ENCODE measurements around the gene XKR7.

XKR7 gene

GRCh38 chr20:31945319-31945718, 22.6 kb upstream of the XKR7 start:
- no peak for DNase-seq (ENCODE audit: low read depth in 2 of 2)

GRCh38 chr20:31945785-31946184, 22.2 kb upstream of the XKR7 start:
- DNase-seq (ENCODE audit: low read depth in 2 of 2), result no peak

- DNase-seq (ENCODE audit: low read depth in 2 of 2), result no peak
These were observed 19.9 kb upstream of the XKR7 start for GRCh38 chr20:31948008-31948407.

DNA sequence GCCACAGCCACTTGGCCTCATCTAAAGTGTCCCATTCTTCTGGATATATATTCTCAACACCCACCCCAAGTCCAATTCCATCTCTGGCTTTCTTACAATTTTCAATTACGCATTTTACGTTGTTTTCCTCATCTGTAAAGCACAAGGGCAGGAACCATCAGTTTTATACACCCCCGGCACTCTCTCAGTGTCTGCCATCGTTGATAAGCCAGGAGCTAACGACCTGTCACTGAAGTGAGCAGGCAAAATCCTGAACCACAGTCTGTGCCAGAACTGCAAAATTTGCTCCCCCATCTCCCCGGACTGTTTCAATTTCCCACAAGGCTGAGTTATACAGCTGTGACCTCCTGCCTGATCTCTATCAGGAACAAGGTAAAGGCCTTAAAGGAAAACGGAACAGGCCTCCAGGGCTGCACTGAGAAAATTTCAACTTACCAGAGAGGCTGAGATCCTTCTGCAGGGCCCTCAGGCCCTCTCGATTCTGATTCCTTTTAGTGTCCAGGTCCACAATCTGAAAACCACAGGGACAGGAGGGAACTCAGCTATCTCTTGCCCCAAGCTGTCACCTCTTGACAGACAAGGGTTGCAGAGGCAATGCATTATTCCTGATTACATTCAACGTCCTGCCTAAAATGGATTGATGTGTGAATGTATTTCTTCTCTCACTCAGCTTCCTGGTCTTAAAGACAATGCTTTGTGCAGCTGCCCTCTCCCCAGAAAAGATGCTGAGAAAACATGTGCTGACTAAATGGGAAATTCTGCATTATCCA, 17.9 kb upstream of the XKR7 start:
- no peak for DNase-seq (ENCODE audit: low read depth in 2 of 2)

GRCh38 chr20:31951203-31951529, 16.8 kb upstream of the XKR7 start:
- DNase-seq (ENCODE audit: low read depth in 2 of 2), result no peak

DNA sequence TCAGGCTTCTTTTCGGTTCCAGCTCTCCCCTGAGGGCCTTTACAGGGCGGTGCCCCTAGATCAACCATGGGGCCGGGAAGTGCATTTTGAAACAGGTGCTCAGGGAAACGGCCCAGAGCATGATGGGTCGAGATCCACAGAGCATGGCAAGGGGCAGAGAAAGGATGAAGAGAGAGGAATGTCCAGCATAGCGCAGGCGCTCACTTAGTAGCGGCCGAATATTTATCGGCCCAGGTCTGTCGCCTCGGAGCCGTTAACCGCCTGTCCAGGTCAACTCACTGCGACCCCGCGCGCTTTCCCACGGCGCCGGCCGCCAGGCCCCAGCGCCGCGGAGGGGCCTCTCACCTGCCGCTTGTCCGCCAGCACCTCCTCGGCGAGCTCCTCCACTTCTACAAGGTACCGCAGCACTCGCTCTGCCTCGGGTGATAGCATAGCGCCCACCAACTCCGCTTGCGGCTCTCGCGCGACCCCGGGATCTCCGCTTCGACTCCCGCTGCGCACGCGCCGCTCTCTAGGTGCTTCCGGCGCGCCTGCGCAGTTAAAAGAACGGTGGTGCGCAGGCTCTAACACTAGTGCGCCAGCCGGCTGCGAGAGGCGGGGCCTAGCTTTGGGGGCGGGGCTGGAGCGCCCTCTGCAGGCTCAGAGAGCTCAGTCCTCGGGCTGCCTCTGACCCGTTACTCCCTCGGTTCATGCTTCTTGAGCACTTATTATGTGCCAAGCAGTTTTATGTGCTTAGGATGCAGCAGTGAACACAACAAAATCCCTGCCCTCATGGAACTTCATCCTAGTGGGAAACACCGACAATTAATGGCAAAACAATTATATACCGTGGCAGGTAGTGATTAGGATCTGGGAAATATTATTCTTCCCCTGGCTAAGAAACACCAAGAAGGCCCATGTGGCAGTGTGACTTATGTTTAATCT, 16.2 kb upstream of the XKR7 start, which contains the start of gene PDRG1:
Gene PDRG1, minus strand, starts transcription at position 517 of the 924 bp plus-strand sequence. Its CDS starts 85 bp downstream, at position 432.
- DNase-seq (ENCODE audit: low read depth in 2 of 2), result peak; percentile 95 to 97

- no peak for DNase-seq (ENCODE audit: low read depth in 2 of 2)
These were observed 14.3 kb upstream of the XKR7 start for GRCh38 chr20:31953556-31954148.

DNA sequence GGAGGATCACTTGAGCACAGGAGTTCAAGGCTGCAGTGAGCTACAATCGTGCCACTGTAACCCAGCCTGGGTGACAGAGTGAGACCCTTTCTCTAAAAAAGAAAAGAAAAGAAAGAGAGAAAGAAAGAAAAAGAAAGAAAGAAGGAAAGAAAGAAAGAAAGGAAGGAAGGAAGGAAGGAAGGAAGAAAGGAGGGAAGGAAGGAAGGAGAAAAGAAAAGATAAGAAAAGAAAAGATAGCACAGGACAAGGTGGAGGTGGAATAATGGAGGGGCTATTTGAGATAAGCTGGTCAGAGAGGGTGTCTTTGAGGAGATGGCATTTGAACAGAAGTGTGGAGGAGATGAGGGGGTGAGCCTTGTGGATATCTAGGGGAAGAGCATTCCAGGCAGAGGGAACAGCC, 13.5 kb upstream of the XKR7 start:
- no peak for DNase-seq (ENCODE audit: low read depth in 2 of 2)

- no peak for DNase-seq (ENCODE audit: low read depth in 2 of 2)
These were observed 11.1 kb upstream of the XKR7 start for GRCh38 chr20:31956556-31957526.

GRCh38 chr20:31962761-31963160, 5.2 kb upstream of the XKR7 start:
- DNase-seq (ENCODE audit: low read depth in 2 of 2), result no peak

DNA sequence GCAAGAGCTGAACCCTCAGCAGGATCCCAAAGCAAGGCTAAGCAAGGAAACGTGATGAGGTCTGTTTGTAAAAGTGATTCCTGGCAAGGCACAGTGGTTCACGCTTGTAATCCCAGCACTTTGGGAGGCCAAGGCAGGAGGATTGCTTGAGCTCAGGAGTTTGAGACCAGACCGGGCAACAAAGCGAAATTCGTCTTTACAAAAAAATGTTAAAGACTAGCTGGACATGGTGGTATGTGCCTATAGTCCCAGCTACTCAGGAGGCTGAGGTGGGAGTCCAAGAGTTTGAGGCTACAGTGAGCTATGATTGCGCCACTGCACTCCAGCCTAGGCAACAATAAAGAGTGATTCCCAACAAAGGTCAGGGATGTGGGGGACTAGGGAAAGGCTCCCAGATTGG, 4.1 kb upstream of the XKR7 start:
- DNase-seq (ENCODE audit: low read depth in 2 of 2), result no peak

- DNase-seq (ENCODE audit: low read depth in 2 of 2), result no peak
These were observed 828 bp upstream of the XKR7 start for GRCh38 chr20:31966991-31967655.

DNA sequence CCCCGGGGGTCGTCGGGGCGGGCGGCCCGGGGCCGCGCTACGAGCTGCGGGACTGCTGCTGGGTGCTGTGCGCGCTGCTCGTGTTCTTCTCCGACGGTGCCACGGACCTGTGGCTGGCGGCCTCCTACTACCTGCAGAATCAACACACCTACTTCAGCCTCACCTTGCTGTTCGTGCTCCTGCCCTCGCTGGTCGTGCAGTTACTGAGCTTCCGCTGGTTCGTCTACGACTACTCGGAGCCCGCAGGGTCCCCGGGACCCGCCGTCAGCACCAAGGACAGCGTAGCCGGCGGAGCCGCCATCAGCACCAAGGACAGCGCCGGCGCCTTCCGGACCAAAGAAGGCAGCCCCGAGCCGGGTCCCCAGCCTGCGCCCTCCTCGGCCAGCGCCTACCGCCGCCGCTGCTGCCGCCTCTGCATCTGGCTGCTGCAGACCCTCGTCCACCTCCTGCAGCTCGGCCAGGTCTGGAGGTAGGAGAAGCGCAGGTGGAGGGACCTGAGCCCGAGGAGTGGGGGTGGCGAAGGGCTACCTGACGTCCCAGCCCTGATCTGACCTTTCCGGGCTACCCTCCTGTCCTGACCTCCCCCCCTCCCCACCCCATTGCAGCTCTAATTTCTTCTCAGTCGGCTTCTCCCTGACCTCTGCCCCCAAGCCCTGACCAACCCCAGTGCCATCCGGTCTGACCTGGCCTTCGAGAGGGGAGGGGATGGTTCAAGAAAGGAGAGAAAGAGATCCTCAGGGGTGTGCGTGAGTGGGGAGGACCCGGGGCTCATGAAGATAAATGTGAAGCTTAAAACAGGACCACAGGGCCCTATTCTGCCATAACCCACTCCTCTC, 558 bp downstream of the XKR7 start:
- DNase-seq (ENCODE audit: low read depth in 2 of 2), result peak; percentile 67 to 75

GRCh38 chr20:31969991-31970390, 2.0 kb downstream of the XKR7 start:
- no peak for DNase-seq (ENCODE audit: low read depth in 2 of 2)

DNA sequence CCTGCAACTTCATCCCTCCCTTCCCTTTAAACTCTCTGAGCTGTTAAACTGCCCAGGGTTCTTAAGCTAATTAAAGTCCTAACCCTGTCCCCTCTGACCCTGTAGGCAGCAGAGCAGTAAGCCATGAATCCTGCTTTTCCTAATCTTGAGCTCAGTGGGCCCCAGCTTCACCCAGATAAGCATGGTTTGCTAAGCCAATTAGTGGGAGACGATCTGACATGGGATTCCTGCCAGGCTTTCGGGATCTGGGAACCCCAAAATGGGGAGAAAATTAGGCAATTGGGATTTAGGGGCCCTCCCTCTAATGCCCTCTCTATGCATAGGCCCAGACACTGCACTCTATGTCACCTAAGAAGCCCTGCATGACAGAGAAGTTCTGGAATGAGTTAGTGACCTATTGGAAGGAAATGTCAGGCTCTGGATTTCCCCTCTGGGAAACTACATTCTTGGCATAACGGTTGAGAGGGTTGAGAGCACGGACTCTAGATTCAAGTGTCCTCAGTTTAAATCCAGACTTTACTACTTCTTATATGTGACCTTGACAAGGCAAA, 4.6 kb downstream of the XKR7 start:
- DNase-seq (ENCODE audit: low read depth in 2 of 2), result no peak

GRCh38 chr20:31974296-31974695, 6.3 kb downstream of the XKR7 start:
- no peak for DNase-seq (ENCODE audit: low read depth in 2 of 2)

DNA sequence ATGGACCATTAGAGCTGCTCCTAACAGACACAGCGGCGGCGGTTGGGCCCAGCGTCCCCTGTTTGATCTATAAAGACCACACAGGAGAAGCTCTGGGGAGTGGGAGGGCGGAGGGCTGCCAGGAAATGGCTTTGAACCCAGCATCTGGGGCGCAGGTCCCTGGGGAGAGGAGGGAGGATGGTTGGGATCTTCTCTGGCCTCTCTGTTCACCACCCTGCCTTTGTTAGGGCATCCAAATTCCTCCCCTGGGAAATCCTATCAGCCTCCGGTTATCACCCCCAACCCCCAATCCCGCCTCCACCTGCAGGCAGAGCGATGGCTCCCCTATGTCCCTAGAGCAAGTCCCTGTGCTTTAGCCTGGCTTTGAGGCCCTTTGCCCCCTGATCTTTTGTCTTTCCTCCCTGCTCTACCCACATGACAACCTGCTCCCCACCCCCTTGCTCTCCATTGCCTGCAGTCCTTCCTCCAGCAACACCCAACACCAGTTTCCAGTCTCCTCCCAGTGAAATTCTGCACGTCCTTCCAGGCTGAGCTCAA, 7.1 kb downstream of the XKR7 start:
- DNase-seq (ENCODE audit: low read depth in 2 of 2), result no peak

DNA sequence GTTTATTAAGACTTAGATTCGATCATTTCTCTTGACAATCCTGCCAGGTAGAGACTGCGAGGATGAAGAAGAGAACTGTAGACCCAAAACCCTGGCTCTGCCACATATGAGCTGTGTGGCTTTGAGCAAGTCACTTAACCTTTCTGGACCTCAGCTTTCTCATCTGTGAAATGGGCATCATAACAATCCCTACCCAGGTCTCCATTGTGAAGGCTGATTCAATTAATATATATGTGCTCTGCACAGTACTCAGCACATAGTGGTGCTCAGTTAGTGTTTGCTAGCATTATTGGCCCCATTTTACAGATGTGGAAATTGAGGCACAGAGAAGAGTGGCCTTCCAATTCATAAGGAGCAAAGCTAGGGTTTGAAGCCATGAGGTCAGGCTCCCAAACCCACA, 7.9 kb downstream of the XKR7 start:
- no peak for DNase-seq (ENCODE audit: low read depth in 2 of 2)

DNA sequence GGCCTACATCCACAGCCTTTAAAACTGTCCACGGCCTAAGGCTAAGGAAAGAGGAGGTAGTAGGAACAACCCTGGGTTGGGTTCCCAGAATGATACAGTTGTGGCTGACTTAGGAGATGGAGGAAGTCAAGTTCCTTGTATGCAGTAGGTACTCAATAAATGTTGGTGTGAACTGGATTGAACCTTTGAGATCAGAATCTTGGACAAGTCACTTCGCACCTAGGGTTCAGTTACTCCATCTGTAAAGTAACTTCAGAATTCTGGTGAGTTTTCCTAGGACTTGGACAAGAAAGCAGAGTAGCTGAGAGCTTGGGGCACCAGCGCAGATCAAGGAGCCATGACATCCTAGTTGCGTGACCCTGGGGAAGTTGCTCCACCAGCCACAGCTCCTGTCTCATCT, 9.1 kb downstream of the XKR7 start:
- no peak for DNase-seq (ENCODE audit: low read depth in 2 of 2)
